CD14-positive monocyte (primary cell): ENCODE measurements around the gene SLFN5. TPM values are rescaled to one million over a fixed set of nuclear protein-coding genes. Genes with fewer than 3 reads are reported as not detected.
"Not testable (repeated sequence)": the region's sequence is repeated elsewhere in the genome, so short reads cannot be mapped to it uniquely, and the experiment has no call there.

Source experiments
- DNase-seq, 3 donors: peaks; one replicate each; pipeline ENCODE4 v3.0.0-alpha.2; 2011 to 2022
- H2AFZ ChIP-seq: 2 replicates; pipeline ENCODE4 v1.6.0; 2012; ENCODE audit warnings: mild to moderate bottlenecking, low read depth, low read length, inconsistent platforms; ENCODE audit not compliant: insufficient read depth, poor library complexity, severe bottlenecking
- H3K27ac ChIP-seq, 2 donors: 1 replicate in 1 of 2; 2 replicates in 1 of 2; pipeline ENCODE4 v1.5.1; 2012 to 2013; ENCODE audit warnings: low read length in 2 of 2, control low read depth in 1 of 2, inconsistent platforms in 1 of 2, low read depth in 1 of 2, mild to moderate bottlenecking in 1 of 2
- H3K27me3 ChIP-seq, 2 donors: one replicate each; pipeline versions ENCODE4 v1.6.0 to v1.6.1; 2011 to 2013; ENCODE audit warnings: low read length in 2 of 2; ENCODE audit not compliant: control insufficient read depth in 2 of 2, insufficient read depth in 2 of 2
- H3K36me3 ChIP-seq, 2 donors: replicated peaks in 1 of 2; 1 replicate in 1 of 2; 2 replicates in 1 of 2; pipeline versions ENCODE4 v1.5.1 to v1.6.1; 2012 to 2013; ENCODE audit warnings: low read length in 2 of 2, control low read depth in 1 of 2, inconsistent platforms in 1 of 2, mild to moderate bottlenecking in 1 of 2; ENCODE audit not compliant: insufficient read depth in 2 of 2, control insufficient read depth in 1 of 2
- H3K4me1 ChIP-seq, 2 donors: 1 replicate in 1 of 2; 2 replicates in 1 of 2; pipeline versions ENCODE4 v1.5.1 to v1.6.1; 2012 to 2013; ENCODE audit warnings: low read length in 2 of 2, control low read depth in 1 of 2, inconsistent platforms in 1 of 2, mild to moderate bottlenecking in 1 of 2, moderate library complexity in 1 of 2; ENCODE audit not compliant: insufficient read depth in 2 of 2, control insufficient read depth in 1 of 2
- H3K4me2 ChIP-seq: replicated peaks from 2 replicates; pipeline ENCODE3; 2012; ENCODE audit warnings: low read length, moderate library complexity, mild to moderate bottlenecking; ENCODE audit not compliant: poor library complexity, severe bottlenecking; ENCODE audit errors: extremely low read depth
- H3K4me3 ChIP-seq, 3 experiments: fragments of 200-600 bp in 1 of 3; sonication (generic) in 1 of 3; replicated peaks in 1 of 3; 1 replicate in 2 of 3; 2 replicates in 1 of 3; pipeline ENCODE4 v1.5.1; 2011 to 2013; ENCODE audit warnings: low read length in 3 of 3, mild to moderate bottlenecking in 3 of 3, control low read depth in 2 of 3, low read depth in 2 of 3, inconsistent platforms in 1 of 3, moderate library complexity in 1 of 3
- H3K79me2 ChIP-seq: 2 replicates; pipeline ENCODE4 v1.6.0; 2012; ENCODE audit warnings: mild to moderate bottlenecking, control low read depth, inconsistent platforms, low read length, moderate library complexity; ENCODE audit not compliant: insufficient read depth
- H3K9ac ChIP-seq: 2 replicates; pipeline ENCODE4 v1.6.0; 2017; ENCODE audit warnings: low read length, mild to moderate bottlenecking; ENCODE audit not compliant: insufficient read depth, poor library complexity, severe bottlenecking
- H3K9me3 ChIP-seq, 2 donors: replicated peaks in 1 of 2; 1 replicate in 1 of 2; 2 replicates in 1 of 2; pipeline versions ENCODE4 v1.5.1 to v1.6.1; 2012 to 2013; ENCODE audit warnings: low read length in 2 of 2, control low read depth in 1 of 2; ENCODE audit not compliant: control insufficient read depth in 1 of 2, insufficient read depth in 1 of 2
- H4K20me1 ChIP-seq: 2 replicates; pipeline ENCODE4 v1.6.0; 2012; ENCODE audit warnings: mild to moderate bottlenecking, low read length, control low read depth, moderate library complexity; ENCODE audit not compliant: insufficient read depth
- H3K27ac Mint-ChIP-seq, 7 donors: one replicate each; pipeline ENCODE4 v1.8.0; 2020; ENCODE audit warnings: mild to moderate bottlenecking in 7 of 7, mixed read lengths in 7 of 7, moderate library complexity in 6 of 7, inconsistent platforms in 2 of 7
- H3K27me3 Mint-ChIP-seq, 3 donors: one replicate each; pipeline ENCODE4 v1.8.0; 2021 to 2022; ENCODE audit warnings: low read depth in 3 of 3, mild to moderate bottlenecking in 3 of 3, mixed read lengths in 3 of 3, moderate library complexity in 3 of 3, inconsistent platforms in 1 of 3
- H3K36me3 Mint-ChIP-seq, 2 donors: one replicate each; pipeline ENCODE4 v1.8.0; 2020; ENCODE audit warnings: mixed read lengths in 2 of 2, inconsistent platforms in 1 of 2, mild to moderate bottlenecking in 1 of 2
- H3K4me1 Mint-ChIP-seq: one replicate; pipeline ENCODE4 v1.8.0; 2020; ENCODE audit warnings: mild to moderate bottlenecking, mixed read lengths
- H3K4me3 Mint-ChIP-seq, 2 donors: one replicate each; pipeline ENCODE4 v1.8.0; 2020; ENCODE audit warnings: mild to moderate bottlenecking in 2 of 2, mixed read lengths in 2 of 2, moderate library complexity in 1 of 2
- H3K9me3 Mint-ChIP-seq, 7 donors: one replicate each; pipeline ENCODE4 v1.8.0; 2020 to 2022; ENCODE audit warnings: mixed read lengths in 7 of 7, mild to moderate bottlenecking in 6 of 7, moderate library complexity in 6 of 7, inconsistent platforms in 2 of 7
- CTCF ChIP-seq: fragments of 200-600 bp; IDR thresholded peaks from one replicate; pipeline ENCODE4 v1.8.0; 2022; ENCODE audit warnings: antibody characterized with exemption, mild to moderate bottlenecking
- WGBS: methylation state at CpG from one replicate; pipeline ENCODE4 v1.1.5; 2013; ENCODE audit warnings: missing lambda C conversion rate; ENCODE audit not compliant: insufficient coverage; 5-methylcytosine and 5-hydroxymethylcytosine counted together
- intact Hi-C, 2 donors: fragments of 100-400 bp; cut with micrococcal nuclease; formaldehyde crosslinking; loops; one replicate each; pipeline versions ENCODE4 v1.15.0 to v1.15.1; 2023
- polyA plus RNA-seq, 3 donors: library from polyadenylated mRNA; depleted of rRNA in 1 of 3; unstranded in 2 of 3; stranded (reverse) in 1 of 3; fragments of 300-500 nt in 2 of 3; fragments of >200 nt in 1 of 3; fragmentation: Illumina TruSeq in 2 of 3; gene quantifications; 1 replicate in 2 of 3; 2 replicates in 1 of 3; pipeline ENCODE4 v1.2.3, GENCODE V29; 2012 to 2021

The SLFN5 gene
- polyA plus RNA-seq, 3 donors: 2.9 to 8.8 (median 5.3) TPM

DNA sequence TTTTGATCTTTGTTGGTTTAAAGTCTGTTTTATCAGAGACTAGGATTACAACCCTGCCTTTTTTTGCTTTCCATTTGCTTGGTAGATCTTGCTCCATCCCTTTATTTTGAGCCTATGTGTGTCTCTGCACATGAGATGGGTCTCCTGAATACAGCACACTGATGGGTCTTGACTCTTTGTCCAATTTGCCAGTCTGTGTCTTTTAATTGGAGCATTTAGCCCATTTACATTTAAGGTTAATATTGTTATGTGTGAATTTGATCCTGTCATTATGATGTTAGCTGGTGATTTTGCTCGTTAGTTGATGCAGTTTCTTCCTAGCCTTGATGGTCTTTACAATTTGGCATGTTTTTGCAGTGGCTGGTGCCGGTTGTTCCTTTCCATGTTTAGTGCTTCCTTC lies 40.3 kb upstream of the SLFN5 start:
- Mint-ChIP-seq H3K27me3 (peaks cover 4 to 25% (median 11%) of the 10 kb centered on the region in 3 donors), H3K9me3 (peaks cover 10 to 27% (median 24%) of the 10 kb centered on the region in 7 donors)
- H3K4me3 ChIP-seq, DNase-seq, H3K79me2 ChIP-seq, H3K27me3 ChIP-seq, H3K27ac Mint-ChIP-seq, H2AFZ ChIP-seq, H3K4me1 ChIP-seq, H3K36me3 ChIP-seq, H3K27ac ChIP-seq, H3K4me3 Mint-ChIP-seq, H3K4me2 ChIP-seq, H3K36me3 Mint-ChIP-seq, H4K20me1 ChIP-seq, H3K9ac ChIP-seq, H3K9me3 ChIP-seq, intact Hi-C loops, H3K4me1 Mint-ChIP-seq: not testable (repeated sequence)
- no CpG with 5 or more reads among the region's 2 CpGs for WGBS

DNA sequence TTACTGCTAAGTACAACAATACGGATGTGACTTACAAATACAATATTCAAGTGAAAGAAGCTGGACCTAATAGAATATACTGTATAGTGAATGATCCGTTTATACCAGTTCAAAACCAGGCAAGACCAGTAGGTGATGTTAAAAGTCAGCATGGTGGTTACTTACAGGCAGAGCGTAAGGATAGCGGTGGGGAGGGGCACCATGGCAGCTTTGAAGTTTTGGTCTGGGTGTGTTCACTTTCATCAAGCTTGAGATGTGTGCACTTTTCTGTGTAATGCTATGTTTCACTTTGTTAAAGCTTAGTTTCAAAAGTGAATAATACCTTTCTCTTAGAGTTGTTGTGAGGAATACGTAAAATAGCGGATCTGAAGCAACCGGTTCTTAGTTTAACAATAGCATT lies 32.1 kb upstream of the SLFN5 start:
- Histone ChIP-seq H3K9me3 (peaks cover 0 to 3% of the 10 kb centered on the region in 2 donors), H3K27ac (no peak overlapping the region), H2AFZ (no peak overlapping the region), H3K4me1 (no peaks in the 10 kb centered on the region), H3K9ac (no peak overlapping the region), H3K36me3 (no peaks in the 10 kb centered on the region), H3K79me2 (no peaks in the 10 kb centered on the region), H3K27me3 (peaks cover 22 to 28% of the 10 kb centered on the region in 2 donors), H3K4me3 (no peak overlapping the region), H3K4me2 (no peak overlapping the region), H4K20me1 (no peaks in the 10 kb centered on the region)
- whole genome bisulfite sequencing: 95% methylated on average over 3 of the region's 7 CpGs
- H3K27me3 Mint-ChIP-seq: peaks cover 35 to 57% (median 41%) of the 10 kb centered on the region in 3 donors
- H3K27ac Mint-ChIP-seq: no peak overlapping the region
- no peak overlapping the region for H3K4me3 Mint-ChIP-seq
- H3K36me3 Mint-ChIP-seq: no peaks in the 10 kb centered on the region
- DNase-seq: no peak
- TF ChIP-seq CTCF: no peak
- intact Hi-C loops: no loop called here
- H3K9me3 Mint-ChIP-seq: peaks cover 0 to 10% (median 3%) of the 10 kb centered on the region in 7 donors
- peaks cover 3% of the 10 kb centered on the region for H3K4me1 Mint-ChIP-seq
